HepG2 (cell line): Measurements from ENCODE around the gene USP5. TPM values are rescaled to one million over a fixed set of nuclear protein-coding genes. Genes with fewer than 3 reads are reported as not detected.

ENCODE experiments used
- ATF4 ChIP-seq, 2 experiments: fragments of 450-650 bp in 1 of 2; sonication (generic) in 1 of 2; formaldehyde crosslinking; IDR thresholded peaks; 2 replicates each; pipeline versions ENCODE4 v1.5.0 to v1.8.0; 2020 to 2022; ENCODE audit warnings: mild to moderate bottlenecking in 1 of 2, missing genetic modification reagents in 1 of 2
- CBX1 ChIP-seq: IDR thresholded peaks from one replicate; pipeline ENCODE4 v1.6.1; 2016; ENCODE audit warnings: antibody characterized with exemption, low read depth
- ETV5 ChIP-seq: IDR thresholded peaks from 2 replicates; pipeline ENCODE4 v1.6.1; 2018; ENCODE audit warnings: missing biosample characterization, missing genetic modification reagents, inconsistent platforms, borderline replicate concordance
- FOXK2 ChIP-seq: fragments of 450-650 bp; IDR thresholded peaks from 2 replicates; pipeline ENCODE4 v1.6.1; 2016
- FOXO4 ChIP-seq: sonication (generic); formaldehyde crosslinking; conservative IDR thresholded peaks from 2 replicates; pipeline ENCODE4 v1.8.1; 2023; ENCODE audit warnings: missing genetic modification reagents
- NBN ChIP-seq: fragments of 450-650 bp; conservative IDR thresholded peaks from 2 replicates; pipeline ENCODE4 v1.6.1; 2017
- NRL ChIP-seq: sonication (generic); formaldehyde crosslinking; IDR thresholded peaks from 2 replicates; pipeline ENCODE4 v1.5.0; 2020; ENCODE audit warnings: missing genetic modification reagents, mild to moderate bottlenecking, moderate library complexity, borderline replicate concordance
- REL ChIP-seq: sonication (generic); formaldehyde crosslinking; conservative IDR thresholded peaks from 2 replicates; pipeline ENCODE4 v1.8.0; 2022; ENCODE audit warnings: mild to moderate bottlenecking, missing genetic modification reagents, moderate library complexity
- SMAD1 ChIP-seq: sonication (generic); formaldehyde crosslinking; IDR thresholded peaks from 2 replicates; pipeline ENCODE4 v1.4.0; 2020; ENCODE audit warnings: missing genetic modification reagents, low read depth, mild to moderate bottlenecking, borderline replicate concordance
- ZNF337 ChIP-seq: sonication (generic); formaldehyde crosslinking; IDR thresholded peaks from 2 replicates; pipeline ENCODE4 v1.5.1; 2020; ENCODE audit warnings: missing genetic modification reagents, low read depth, mild to moderate bottlenecking, borderline replicate concordance
- ZNF660 ChIP-seq: sonication (generic); formaldehyde crosslinking; IDR thresholded peaks from 2 replicates; pipeline ENCODE4 v1.5.1; 2020; ENCODE audit warnings: mild to moderate bottlenecking, low read depth, missing genetic modification reagents, borderline replicate concordance
- ZNF687 ChIP-seq: sonication (generic); formaldehyde crosslinking; IDR thresholded peaks from 2 replicates; pipeline ENCODE4 v1.5.1; 2020; ENCODE audit warnings: mild to moderate bottlenecking, missing genetic modification reagents, moderate library complexity
- ZNF773 ChIP-seq: sonication (generic); formaldehyde crosslinking; IDR thresholded peaks from 2 replicates; pipeline ENCODE4 v1.4.0; 2020; ENCODE audit warnings: missing genetic modification reagents, borderline replicate concordance
- ZNF782 ChIP-seq: sonication (generic); formaldehyde crosslinking; IDR thresholded peaks from 2 replicates; pipeline ENCODE4 v1.4.0; 2020; ENCODE audit warnings: missing genetic modification reagents, mild to moderate bottlenecking, borderline replicate concordance
- ZNF788 ChIP-seq: sonication (generic); formaldehyde crosslinking; IDR thresholded peaks from 2 replicates; pipeline ENCODE4 v1.5.0; 2020; ENCODE audit warnings: mild to moderate bottlenecking, missing genetic modification reagents, borderline replicate concordance
- ZSCAN12 ChIP-seq: sonication (generic); formaldehyde crosslinking; IDR thresholded peaks from 2 replicates; pipeline ENCODE4 v1.9.0; 2021; ENCODE audit warnings: mild to moderate bottlenecking, missing genetic modification reagents
- polyA plus RNA-seq, 8 experiments: library from polyadenylated mRNA; depleted of rRNA in 3 of 8; stranded (reverse) in 7 of 8; unstranded in 1 of 8; fragments of >200 nt; fragmentation: Illumina TruSeq in 4 of 8; extraction: Trizol in 4 of 8; gene quantifications; 2 replicates each; pipeline versions ENCODE4 v1.2.1 to v1.2.3, GENCODE V29; 2011 to 2016; ENCODE audit warnings: low read depth in 4 of 8, missing spikeins in 1 of 8, mixed read lengths in 1 of 8; ENCODE audit not compliant: insufficient read depth in 1 of 8
- total RNA-seq, 5 experiments: library from RNA; depleted of rRNA; stranded (reverse); fragments of >200 nt; fragmentation: Illumina TruSeq; extraction: Trizol; gene quantifications; 2 replicates each; pipeline ENCODE4 v1.2.3, GENCODE V29; 2016; ENCODE audit warnings: low read depth in 1 of 5
- TF ChIP-seq, protein P1 (sequence below): IDR thresholded peaks from 2 replicates; pipeline ENCODE4 v1.6.1; 2018; ENCODE audit warnings: missing genetic modification reagents
- TF ChIP-seq, protein P2 (sequence below): sonication (generic); formaldehyde crosslinking; IDR thresholded peaks from 2 replicates; pipeline ENCODE4 v1.5.0; 2020; ENCODE audit warnings: mild to moderate bottlenecking, missing genetic modification reagents, moderate library complexity

The USP5 gene
- total and polyA plus RNA-seq, 2 of the 13 experiments (the other 11 are each of a cell fraction or from before 2014, with no cell fraction given) = 39.6 to 56.0 TPM

- TF ChIP-seq ZNF782 (CRISPR knock-in tag) = no peak
- peak; percentile 48; the same call in 1 of the 2 replicates for TF ChIP-seq ZNF773 (CRISPR knock-in tag)
- TF ChIP-seq ZSCAN12 (CRISPR knock-in tag) = peak; percentile 75; the same call in 1 of the 2 replicates
- TF ChIP-seq SMAD1 (CRISPR knock-in tag) = 0 out of 2 replicates have a peak, but pooled peaks have one; percentile 18
- TF ChIP-seq CBX1 = no peak
- no peak for TF ChIP-seq NBN
- peak; percentile 73; the same call in 1 of the 2 replicates for TF ChIP-seq ZNF788 (CRISPR knock-in tag)
- TF ChIP-seq ZNF687 (CRISPR knock-in tag) = peak; percentile 68
- peak; percentile 20; the same call in 1 of the 2 replicates for TF ChIP-seq FOXK2
- TF ChIP-seq NRL (CRISPR knock-in tag) = peak; percentile 36; the same call in 1 of the 2 replicates
- TF ChIP-seq, protein P1, sequence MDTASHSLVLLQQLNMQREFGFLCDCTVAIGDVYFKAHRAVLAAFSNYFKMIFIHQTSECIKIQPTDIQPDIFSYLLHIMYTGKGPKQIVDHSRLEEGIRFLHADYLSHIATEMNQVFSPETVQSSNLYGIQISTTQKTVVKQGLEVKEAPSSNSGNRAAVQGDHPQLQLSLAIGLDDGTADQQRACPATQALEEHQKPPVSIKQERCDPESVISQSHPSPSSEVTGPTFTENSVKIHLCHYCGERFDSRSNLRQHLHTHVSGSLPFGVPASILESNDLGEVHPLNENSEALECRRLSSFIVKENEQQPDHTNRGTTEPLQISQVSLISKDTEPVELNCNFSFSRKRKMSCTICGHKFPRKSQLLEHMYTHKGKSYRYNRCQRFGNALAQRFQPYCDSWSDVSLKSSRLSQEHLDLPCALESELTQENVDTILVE (CRISPR knock-in tag) = no peak
- TF ChIP-seq, protein P2, sequence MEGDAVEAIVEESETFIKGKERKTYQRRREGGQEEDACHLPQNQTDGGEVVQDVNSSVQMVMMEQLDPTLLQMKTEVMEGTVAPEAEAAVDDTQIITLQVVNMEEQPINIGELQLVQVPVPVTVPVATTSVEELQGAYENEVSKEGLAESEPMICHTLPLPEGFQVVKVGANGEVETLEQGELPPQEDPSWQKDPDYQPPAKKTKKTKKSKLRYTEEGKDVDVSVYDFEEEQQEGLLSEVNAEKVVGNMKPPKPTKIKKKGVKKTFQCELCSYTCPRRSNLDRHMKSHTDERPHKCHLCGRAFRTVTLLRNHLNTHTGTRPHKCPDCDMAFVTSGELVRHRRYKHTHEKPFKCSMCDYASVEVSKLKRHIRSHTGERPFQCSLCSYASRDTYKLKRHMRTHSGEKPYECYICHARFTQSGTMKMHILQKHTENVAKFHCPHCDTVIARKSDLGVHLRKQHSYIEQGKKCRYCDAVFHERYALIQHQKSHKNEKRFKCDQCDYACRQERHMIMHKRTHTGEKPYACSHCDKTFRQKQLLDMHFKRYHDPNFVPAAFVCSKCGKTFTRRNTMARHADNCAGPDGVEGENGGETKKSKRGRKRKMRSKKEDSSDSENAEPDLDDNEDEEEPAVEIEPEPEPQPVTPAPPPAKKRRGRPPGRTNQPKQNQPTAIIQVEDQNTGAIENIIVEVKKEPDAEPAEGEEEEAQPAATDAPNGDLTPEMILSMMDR = peak; percentile 98
- no peak for TF ChIP-seq ZNF660
- TF ChIP-seq ZNF337 (CRISPR knock-in tag) = 0 out of 2 replicates have a peak, but pooled peaks have one; percentile 3
- peak; percentile 65; the same call in 1 of the 2 replicates for TF ChIP-seq REL (CRISPR knock-in tag)
- TF ChIP-seq FOXO4 = no peak
- peak; percentile 21; the same call in 1 of the 2 replicates for TF ChIP-seq ETV5 (CRISPR knock-in tag)
- TF ChIP-seq ATF4 (CRISPR knock-in tag; IDR thresholded peaks at IDR 0.05) = 0 out of 4 replicates have a peak, but pooled peaks of 1 of the 2 experiments have one; percentile 57
Measured at GRCh38 chr12:6872073-6873048, 20.4 kb downstream of the USP5 start (continued).
